OCI-LY7 (cell line): ENCODE data around the gene IQGAP1.

Experiments used
- CTCF ChIP-seq: fragments of 200-600 bp; sonication (generic); conservative IDR thresholded peaks from 2 replicates; pipeline ENCODE4 v1.5.1; 2014; ENCODE audit warnings: mild to moderate bottlenecking, antibody characterized with exemption, low read length, moderate library complexity, mixed read lengths
- EZH2phosphoT487 ChIP-seq: fragments of 200-600 bp; sonication (generic); IDR thresholded peaks from 2 replicates; pipeline ENCODE4 v1.6.1; 2018; ENCODE audit warnings: low read depth, borderline replicate concordance, mild to moderate bottlenecking, mixed run types, antibody characterized with exemption, low read length, moderate library complexity, mixed read lengths

DNA sequence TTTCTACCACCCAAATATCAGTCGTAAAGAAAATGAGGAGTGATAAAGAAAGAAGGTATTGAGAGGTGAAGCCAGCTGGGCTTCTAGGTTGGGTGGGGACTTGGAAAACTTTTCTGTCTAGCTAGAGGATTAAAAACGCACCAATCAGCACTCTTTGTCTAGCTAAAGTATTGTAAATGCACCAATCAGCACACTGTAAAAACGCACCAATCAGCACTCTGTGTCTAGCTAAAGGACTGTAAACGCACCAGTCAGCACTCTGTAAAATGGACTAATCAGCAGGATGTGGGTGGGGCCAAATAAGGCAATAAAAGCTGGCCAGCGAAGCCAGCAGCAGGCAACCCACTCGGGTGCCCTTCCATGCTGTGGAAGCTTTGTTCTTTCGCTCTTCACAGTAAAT is 13.0 kb upstream of the IQGAP1 start:
- no peak for TF ChIP-seq CTCF
- no peak for TF ChIP-seq EZH2phosphoT487
